GM18498 (cell line): ENCODE results near the gene TCEANC2.

ENCODE experiments used
- ATAC-seq: cut with Tn5 transposase; IDR thresholded peaks from one replicate; pipeline ENCODE4 v1.9.1; 2021; ENCODE audit warnings: mild to moderate bottlenecking, moderate library complexity; ENCODE audit not compliant: unreplicated experiment

The TCEANC2 gene

GRCh38 chr1:54110996-54111395 lies 57.6 kb downstream of the TCEANC2 start:
- ATAC-seq: no peak

DNA sequence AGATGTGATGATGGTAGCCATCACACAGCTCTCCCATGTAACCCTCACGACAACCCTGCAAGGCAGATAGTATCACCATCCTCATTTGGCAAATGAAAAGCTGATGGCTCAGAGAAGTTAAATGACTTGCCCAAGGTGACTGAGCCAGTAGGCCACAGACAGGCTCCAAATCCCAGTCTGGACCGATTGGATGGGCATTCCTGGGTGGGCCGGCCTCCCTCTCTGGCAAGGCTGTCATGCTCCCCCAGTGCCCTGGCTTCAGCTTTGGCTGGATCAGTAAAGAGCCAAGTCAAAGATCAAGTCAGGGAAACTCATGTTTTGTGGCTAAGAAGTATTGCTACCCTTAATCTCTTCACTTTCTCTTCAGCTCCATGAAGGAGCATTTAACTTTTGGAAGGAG lies 58.2 kb downstream of the TCEANC2 start:
- ATAC-seq: no peak

DNA sequence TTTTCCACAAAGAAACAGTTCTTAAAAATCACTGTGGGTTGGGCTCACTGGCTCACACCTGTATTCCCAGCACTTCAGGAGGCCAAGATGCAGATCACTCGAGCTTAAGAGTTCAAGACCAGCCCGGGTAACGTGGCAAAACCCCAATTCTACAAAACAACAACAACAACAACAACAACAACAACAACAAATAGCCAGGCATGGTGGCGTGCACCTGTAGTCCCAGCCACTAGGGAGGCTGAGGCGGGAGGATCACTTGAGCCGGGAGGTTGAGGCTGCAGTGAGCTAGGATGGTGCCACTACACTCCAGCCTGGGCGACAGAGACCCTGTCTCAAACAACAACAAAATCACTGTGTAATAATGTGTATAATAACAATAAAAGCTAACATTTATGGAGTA lies 58.6 kb downstream of the TCEANC2 start:
- no peak for ATAC-seq

DNA sequence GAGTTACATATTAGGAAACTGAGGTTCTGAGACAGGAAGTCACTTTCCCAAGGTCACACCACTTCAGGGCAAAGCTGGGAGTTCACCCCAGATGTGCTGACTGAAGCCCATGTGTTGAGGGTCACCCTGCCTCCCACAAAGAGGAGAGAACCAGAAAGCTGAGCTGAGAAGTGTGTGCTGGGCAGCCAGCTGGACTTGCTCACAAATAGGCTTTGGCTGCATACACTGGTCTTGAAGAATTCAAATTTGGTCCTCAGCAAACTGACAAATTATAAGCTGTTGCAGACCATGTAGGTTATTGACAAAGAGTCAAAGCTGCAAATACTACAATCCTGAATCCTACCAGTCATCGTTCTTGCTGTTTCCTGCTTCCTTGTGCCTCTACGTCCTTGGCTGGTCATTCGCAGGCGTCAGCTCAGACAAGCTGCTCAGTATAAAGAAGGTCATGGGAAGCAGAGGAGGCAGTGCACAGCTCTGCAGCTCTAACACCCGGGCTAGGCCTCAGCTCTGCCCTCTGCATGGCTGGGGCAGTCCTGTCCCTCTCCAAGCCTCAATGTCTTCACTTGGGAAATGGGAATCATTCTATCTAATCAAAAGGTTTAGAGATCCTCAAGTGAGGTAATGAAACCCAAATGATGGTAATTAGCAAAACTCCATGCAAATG lies 59.4 kb downstream of the TCEANC2 start:
- no peak for ATAC-seq

GRCh38 chr1:54114001-54114400 lies 60.6 kb downstream of the TCEANC2 start:
- ATAC-seq: no peak

DNA sequence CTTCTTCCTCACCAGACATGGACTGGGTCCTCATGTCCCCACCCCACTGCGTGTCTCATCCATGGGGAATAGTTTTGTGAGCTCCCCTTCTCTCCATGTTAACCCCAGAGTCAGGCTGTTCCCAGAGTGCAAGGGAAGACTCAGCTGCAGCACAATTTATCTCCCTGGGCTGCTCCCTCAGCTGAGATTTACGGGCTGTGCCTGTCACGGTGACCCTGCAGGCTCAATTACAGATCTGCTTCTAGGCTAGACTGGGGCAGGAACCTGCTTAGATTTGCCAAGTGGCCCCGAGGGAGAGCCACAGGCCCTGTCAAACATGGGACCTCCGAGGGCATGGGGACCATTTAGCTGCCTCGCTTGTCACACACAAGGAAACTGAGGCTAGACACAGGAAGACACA lies 61.5 kb downstream of the TCEANC2 start:
- no peak for ATAC-seq

DNA sequence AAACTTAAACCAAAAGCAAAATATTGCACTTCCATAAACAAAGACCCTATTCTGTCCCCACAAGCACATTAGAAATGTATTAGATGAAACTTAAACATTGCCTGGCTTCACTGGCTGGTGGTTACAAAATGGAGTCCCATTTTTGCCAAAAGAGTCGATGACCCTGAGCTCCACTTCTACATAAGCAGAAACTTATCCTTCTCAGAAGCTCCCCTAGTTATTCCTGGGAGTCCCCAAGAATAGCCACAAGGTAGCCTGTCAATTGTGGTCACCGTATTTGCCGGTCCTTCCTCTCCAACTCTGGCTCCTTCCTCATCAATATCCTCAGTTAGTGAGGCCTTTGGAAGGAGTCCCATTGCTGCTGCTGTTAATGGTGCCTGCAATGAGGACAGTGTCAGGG lies 62.1 kb downstream of the TCEANC2 start:
- ATAC-seq: no peak

GRCh38 chr1:54117815-54118563 lies 64.6 kb downstream of the TCEANC2 start:
- no peak for ATAC-seq

DNA sequence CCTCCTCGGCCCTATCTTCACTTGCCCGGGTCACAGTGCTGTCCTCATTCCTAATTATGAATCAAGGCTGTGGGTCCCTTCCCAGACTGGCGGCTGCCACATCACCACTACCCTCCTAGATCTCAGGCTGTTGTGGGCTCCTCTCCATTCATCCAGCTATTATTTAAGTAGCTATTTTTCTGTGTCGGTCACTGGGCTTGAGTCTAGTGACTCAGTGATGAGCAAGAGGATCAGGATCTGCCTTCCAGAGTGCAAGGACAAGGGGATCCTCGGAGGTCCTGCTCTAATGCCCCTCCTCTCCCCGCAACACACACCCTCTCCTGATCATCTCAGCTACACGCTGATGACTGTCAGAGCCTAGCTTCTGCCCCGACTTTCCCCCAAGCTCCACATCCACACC lies 65.3 kb downstream of the TCEANC2 start:
- ATAC-seq: no peak

GRCh38 chr1:54120018-54120697 lies 66.8 kb downstream of the TCEANC2 start:
- no peak for ATAC-seq

GRCh38 chr1:54120698-54121481 lies 67.5 kb downstream of the TCEANC2 start:
- no peak for ATAC-seq

DNA sequence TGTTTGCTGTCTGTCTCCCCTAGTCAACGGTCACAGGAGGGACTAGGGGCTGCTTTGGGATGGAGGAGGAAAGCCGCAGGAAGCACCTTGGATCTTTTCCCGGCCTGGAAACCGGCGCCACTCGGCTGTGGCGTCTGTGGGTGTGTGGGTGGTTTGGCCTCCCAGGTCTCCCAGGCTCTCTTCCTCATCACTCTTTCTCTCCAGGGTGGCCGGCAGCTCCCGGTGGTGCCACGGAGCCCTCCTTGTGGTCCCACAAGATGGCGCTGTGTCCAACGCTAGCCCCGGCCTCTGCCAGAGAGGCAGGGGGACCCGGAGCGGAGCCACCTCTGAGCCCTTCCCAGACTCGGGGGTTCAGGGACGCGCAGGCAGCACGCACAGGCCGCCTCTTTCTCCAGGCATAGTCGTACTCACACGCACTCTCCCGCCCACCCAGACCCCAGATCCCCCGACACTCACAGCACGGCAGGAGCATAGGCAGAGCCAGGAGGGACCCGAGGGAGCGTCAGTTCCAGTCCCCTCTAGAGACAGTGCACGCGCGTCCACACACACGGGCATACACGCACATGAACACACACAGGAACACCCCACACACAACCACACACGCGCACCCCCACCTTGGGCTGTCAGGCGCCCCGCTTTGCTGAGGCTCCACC lies 68.2 kb downstream of the TCEANC2 start:
- no peak for ATAC-seq

GRCh38 chr1:54122135-54122751 lies 68.8 kb downstream of the TCEANC2 start:
- no peak for ATAC-seq

GRCh38 chr1:54122992-54123391 lies 69.6 kb downstream of the TCEANC2 start:
- no peak for ATAC-seq

GRCh38 chr1:54124472-54124871 lies 71.1 kb downstream of the TCEANC2 start:
- no peak for ATAC-seq

DNA sequence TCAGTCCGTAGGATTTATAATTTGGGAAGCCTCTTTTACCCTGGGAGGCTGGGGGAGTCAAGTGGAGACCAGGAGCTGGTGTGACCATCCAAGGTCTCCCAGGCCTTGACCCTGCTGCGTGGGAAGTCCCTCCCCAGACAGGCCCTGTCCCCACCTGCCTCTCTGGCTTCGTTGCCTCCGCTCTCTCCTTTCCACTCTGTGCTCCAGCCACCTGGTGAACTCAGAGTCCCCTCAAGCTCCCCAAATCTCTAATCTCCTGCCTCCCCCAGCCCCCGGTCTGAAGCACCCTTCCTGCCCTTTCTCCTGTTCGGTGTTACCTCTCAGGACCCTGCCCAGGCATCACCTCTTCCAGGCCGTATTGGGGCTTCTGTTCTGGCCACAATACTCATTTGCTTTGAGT lies 71.5 kb downstream of the TCEANC2 start:
- no peak for ATAC-seq

- no peak for ATAC-seq
These were observed 72.1 kb downstream of the TCEANC2 start for GRCh38 chr1:54125386-54126070.

DNA sequence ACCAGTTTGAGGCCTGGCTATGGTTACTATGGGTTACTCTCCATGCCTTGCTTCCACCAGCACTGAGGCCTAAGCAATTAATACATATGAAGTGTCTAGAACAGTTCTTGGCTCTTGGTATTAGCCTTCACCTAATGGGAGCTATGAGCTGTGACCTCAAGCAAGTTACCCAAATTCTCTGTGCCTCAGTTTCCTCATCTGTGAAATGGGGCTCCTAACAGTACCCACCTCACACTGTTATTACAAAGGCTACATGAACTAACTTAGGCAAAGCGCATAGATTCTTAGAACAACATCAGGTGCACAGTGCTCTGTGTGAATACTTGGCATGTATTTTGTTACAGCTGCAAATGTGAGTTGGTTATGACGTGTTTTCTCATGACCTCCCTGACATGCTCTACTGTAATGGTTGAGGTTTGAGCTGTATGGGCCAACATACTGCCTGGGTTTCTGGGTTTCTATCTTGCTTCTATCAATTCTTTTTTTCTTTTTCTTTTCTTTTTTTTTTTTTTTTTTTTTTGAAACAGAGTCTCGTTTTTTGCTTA lies 72.9 kb downstream of the TCEANC2 start:
- ATAC-seq: no peak

DNA sequence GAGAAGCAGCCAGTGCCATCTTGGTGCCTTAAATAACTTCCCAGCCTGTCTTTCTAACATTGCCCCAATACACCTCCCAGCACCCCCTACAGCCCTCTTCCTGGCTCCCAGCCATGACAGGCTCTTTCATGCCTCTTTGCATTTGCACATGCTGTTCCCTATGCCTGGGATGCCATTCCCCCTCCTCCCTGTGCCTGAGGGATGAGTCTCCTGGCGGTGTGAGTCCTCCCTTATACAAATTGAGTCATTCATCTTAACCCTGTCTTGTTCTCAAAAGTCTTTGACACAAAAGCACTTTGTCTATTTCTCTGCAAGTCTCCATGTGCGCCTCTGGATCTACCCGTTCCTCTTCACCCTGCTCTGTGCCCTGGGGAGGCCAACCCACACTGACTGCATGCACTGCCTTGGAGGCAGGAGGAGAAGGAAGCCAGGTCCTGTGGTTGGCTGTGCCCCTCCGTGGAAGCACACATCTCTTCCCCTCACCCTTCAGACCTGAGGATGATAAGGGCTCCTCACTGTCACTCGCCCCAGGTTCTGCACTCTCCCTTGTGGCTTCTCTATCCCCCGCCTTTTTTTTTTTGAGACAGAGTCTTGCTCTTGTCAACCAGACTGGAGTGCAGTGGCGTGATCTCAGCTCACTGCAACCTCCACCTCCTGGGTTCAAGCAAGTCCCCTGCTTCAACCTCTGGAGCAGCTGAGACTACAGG lies 74.3 kb downstream of the TCEANC2 start:
- no peak for ATAC-seq
